GM12874 (cell line): ENCODE measurements around the gene APOC1.

ENCODE experiments used
- TF ChIP-seq, protein P1 (sequence below): IDR thresholded peaks from 2 replicates; pipeline ENCODE4 v1.5.1; 2011; ENCODE audit warnings: low read depth, mild to moderate bottlenecking, control low read depth, low read length, moderate library complexity; ENCODE audit not compliant: insufficient read depth

Gene APOC1

DNA sequence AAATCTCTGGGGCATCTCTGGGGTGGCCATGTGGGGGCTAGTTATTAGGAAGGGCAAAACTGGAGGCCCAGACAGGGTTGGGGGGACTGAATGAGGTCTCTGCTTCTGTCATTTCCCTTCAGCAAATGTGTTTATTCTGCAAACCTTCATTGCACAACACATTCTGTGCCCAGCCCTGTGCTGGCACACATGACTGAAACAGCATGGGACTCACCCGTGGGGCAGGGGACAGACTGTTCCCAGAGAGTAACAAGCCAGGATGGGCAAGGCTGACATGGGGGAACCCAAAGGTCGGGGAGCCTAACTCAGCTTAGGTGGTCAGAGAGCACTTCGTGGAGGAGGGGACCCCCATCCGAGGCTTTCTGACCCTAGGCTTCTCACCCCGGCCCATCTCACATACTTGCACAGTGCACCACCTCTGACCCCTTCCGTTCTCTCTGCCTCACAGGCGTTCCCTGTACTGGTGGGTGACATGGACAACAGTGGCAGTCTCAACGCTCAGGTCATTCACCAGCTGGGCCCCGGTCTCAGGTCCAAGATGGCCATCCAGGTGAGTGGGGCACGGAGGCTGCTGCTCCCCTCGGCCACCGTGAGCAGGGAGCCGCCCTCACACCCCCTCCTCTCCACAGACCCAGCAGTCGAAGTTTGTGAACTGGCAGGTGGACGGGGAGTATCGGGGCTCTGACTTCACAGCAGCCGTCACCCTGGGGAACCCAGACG is 20.9 kb upstream of the APOC1 start:
- TF ChIP-seq, protein P1, sequence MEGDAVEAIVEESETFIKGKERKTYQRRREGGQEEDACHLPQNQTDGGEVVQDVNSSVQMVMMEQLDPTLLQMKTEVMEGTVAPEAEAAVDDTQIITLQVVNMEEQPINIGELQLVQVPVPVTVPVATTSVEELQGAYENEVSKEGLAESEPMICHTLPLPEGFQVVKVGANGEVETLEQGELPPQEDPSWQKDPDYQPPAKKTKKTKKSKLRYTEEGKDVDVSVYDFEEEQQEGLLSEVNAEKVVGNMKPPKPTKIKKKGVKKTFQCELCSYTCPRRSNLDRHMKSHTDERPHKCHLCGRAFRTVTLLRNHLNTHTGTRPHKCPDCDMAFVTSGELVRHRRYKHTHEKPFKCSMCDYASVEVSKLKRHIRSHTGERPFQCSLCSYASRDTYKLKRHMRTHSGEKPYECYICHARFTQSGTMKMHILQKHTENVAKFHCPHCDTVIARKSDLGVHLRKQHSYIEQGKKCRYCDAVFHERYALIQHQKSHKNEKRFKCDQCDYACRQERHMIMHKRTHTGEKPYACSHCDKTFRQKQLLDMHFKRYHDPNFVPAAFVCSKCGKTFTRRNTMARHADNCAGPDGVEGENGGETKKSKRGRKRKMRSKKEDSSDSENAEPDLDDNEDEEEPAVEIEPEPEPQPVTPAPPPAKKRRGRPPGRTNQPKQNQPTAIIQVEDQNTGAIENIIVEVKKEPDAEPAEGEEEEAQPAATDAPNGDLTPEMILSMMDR = no peak

DNA sequence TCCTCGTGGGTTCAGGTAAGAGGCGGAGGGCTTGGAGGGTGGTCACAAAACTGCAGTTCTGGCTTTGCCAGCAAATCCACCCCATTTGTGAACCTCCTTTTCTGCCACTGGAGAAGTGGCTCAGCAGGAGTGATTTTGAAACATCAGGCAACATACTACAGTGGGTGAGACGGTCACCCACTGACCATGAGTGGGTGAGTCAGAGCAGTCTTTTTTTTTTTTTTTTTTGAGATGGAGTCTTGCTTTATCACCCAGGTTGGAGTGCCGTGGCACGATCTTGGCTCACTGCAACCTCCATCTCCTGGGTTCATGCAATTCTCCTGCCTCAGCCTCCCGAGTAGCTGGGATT is 20.4 kb upstream of the APOC1 start:
- TF ChIP-seq, protein P1 = no peak

DNA sequence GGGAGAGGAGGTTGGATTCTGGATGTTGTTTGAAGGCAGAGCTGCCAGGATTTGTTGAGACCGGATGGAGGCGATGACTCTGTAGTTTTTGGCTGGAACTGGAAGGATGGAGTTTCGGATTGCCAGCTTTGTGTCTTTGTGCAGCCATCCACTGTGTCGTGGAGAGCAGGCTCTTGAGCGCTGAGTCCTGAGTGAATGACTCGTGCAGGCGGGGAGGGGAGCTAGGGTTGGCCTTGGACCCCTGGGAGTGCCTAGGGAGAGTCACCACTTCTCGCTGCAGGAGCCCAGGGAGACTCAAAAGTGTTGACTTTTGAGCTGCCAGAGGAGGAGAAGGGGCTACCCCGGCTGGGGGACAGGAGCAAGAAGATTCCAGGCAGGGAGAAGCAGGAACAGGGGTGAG is 19.5 kb upstream of the APOC1 start:
- TF ChIP-seq, protein P1 = no peak

DNA sequence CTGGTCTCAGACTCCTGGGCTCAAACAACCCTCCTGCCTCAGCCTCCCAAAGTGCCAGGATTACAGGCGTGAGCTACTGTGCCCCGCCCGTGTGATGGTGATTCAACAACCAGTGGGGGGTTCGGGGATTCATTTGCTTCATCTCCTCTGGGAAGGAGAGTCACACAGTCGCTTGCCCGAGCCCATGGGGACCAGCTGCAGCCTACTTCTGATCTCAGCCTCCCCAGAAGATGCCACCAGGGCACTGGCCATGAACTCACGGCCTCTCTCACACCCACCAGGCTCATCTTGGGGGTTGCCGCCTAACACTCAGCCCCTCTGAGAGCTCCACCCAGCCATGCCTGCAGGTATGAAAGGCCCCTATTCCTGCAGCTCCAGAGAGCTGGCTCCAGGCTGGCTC is 16.6 kb upstream of the APOC1 start:
- TF ChIP-seq, protein P1 = no peak

DNA sequence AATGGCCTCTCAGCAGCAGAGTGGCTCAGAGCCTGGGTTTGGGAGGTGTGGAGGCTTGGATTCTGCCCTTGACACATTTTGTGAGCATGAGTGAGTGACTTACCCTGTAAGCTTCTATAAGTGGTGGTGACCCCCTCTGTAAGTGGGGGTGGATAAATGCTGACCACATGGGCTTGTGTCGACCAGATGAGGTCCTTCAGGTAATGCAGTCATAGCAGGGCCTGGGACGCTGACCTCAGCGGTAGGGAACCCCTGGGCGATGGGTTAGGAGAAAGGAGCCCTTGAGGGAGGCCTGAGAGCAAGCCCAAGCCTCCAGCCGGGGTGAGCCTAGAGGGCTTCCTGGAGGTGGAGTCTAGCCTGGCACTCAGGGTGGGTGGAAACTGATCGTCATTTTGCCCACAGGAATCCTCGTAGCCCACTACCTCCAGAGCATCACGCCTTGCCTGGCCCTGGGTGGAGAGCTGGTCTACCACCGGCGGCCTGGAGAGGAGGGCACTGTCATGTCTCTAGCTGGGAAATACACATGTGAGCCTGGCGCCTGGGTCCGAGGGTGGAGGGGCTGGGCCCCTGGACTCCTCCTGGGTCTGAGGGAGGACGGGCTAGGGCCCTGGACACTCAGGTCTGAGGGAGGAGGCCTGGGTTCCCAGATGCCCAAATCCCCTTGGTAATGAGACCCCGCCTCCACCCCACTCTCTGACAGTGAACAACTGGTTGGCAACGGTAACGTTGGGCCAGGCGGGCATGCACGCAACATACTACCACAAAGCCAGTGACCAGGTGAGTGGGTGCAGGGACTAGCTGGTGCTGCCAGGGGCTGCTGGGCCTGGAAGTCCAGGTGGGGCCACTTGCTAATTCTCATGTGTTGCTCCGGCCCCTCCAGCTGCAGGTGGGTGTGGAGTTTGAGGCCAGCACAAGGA is 13.8 kb upstream of the APOC1 start:
- TF ChIP-seq, protein P1 = no peak

GRCh38 chr19:44903216-44903601 is 11.2 kb upstream of the APOC1 start:
- TF ChIP-seq, protein P1 = no peak

GRCh38 chr19:44903602-44904425 is 10.6 kb upstream of the APOC1 start:
- TF ChIP-seq, protein P1 = peak; percentile 98
